Measurements from ENCODE around the gene MGST2.
"Not testable (repeated sequence)": the region's sequence is repeated elsewhere in the genome, so short reads cannot be mapped to it uniquely, and the experiment has no call there.

Gene MGST2

DNA sequence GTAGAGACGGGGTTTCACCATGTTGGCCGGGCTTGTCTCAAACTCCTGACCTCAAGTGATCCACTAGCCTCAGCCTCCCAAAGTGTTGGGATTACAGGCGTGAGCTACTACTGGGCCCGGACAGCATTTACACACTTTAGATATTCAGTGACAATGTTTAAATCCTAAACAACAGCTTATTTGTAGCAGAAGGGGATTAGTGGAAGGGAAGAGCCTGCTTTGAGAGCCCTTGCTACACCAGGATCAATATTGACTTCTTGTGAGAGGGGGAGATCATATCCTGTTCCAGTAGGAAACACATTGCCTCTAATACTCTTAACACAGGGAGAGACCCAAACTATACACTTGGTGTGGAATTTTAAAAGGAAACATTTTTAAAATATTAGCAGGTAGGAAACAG, 7.1 kb downstream of the MGST2 start:
- DNase-seq, result peak; percentile 88

DNA sequence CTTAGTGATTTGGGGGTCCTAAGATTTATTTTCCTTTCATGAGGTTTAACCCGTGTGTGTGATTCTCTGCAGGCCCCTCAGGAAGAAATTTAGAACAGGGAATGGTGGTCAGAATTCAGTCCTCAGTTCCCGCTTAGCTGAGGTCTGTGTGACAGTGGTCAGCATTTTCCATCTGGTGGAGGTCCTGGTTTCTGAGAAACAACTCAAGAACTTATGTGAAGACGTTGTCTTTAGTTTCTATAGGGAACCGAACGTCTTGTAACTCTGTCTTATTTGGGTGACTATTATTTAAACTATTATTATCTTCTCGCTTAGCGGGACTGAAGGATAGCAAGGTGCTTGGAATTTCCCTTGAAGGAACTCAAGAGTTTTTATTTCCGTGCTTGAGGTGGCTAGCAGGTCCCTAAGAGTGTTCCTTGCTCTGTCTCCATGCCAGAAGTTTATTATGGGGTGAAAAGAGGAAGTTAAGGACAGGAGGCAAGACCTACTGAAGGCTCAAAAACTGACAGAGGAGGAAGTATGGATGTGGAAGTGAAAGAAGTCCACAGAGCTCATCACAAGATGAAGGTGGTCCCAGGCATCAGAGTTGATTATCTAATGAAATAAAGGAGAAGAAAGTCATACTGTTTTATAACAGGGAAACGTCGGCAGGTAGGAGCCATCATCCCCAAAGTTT, 9.4 kb downstream of the MGST2 start:
- DNase-seq, result no peak

DNA sequence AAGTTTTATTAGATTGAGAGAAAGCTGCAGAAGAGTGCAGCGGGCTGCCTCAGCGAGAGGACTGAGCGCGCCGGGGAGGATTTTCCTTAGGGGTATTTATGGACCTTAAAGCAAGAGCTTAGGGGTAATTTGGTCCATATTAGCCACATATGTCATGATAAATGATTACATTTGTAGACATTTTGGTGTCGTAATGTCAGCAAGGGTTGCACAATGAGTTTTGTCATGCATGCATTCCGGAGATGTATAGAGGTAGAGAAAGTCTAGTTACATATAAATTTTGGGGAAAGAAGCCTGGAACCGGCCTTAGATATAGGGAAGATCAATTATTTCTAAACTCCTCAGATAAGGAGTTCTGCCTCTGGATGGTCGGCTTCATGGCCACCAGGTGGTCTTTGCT, 10.0 kb downstream of the MGST2 start:
- no peak for DNase-seq

DNA sequence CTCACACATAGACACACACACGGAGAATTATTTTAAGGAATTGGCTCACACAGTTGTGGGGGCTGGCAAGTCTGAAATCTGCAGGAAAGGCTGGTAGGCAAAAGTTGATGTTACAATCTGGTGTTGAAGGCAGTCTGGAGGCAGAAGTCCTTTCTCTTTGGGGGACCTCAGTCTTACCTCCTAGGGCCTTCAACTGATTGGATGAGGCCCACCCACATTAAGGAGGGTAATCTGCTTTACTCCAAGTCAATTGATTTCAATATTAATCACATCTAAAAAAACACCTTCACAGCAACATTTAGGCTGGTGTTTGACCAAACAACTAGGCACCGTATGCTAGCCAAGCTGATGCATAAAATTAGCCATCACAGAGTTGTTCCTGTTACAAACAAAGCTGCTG, 10.7 kb downstream of the MGST2 start:
- no peak for DNase-seq

DNA sequence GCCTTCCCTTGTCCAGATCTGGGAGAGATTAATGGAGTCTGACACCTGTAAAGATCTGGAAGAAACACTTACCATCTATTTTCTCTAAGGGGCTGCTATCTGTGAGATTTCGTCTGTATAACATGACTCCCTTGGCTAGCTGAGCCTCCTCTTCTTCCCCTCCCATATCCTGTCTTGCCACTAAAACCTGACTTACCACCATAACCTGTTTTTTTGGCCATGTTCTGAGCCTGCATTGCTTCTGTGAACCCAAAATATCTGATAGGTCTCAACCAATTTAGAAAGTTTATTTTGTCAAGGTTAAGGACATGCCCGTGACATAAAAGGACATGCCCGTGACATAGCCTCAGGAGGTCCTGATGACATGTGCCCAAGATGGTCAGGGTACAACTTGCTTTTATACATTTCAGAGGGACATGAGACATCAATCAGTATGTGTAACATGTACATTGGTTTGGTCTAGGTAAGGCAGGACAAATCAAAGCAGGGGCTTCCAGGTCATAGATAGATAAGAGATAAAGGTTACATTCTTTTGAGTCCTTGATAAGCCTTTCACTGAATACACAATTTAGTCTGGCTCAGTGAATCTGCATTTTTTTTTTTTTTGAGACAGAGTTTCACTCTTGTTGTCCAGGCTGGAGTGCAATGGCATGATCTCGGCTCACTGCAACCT, 11.4 kb downstream of the MGST2 start:
- no peak for DNase-seq

DNA sequence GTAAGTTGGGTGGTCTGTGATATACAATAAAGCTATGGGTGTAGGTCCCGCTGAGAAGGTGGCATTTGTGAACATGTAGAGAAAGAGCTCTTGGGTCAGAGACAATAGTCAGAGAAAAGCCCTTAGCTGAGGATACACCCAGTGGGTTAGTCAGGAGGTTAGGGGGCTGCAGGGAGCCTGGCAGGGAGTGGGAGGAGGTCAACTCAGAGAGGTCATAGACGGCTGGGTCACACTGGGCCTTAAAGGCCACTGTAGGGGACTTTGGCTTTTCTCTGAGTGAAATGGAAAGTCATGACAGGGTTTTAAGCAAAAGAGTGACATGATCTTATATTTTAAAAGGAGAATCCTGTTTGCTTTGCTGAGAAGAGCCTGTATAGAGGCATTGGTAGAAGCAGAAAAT, 16.7 kb downstream of the MGST2 start:
- DNase-seq, result no peak

DNA sequence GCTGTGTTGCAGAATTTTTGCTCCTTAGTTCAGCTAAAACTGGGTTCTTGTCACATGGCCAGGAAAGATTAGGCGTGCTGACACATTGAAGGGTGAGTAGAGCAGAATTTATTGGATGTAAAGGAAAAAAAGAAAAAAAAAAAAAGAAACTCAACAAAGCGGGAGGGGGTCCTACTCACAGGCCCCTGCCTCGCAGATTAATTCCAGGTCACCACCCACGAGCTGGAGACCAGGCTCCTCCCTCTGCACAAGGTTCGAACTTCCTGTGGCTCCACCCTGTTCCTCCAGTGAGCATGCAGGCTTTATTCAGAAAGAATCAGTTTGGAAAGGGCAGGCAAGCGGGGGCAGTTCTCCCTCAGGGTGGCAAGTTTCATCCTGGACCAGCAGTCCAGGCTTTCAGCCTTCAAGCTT, 17.1 kb downstream of the MGST2 start:
- no peak for DNase-seq

DNA sequence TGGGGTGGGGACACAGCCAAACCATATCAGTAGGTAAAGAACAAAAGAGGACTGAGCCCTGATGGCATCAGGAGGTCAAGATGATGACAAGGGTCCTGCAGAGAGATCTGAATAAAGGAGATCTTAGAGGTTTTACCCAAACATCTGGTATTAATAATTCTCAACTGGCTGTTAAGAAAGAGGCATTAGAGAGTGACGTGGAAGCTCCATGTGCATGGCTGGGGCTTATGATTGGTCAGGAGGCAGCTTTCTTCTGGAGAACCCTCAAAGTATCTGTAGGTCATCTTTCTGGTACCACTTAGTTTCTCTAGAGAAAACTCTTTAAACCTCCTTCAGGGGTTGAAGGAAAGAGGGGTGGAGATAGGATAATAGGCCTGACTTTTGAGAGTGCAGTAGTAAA, 18.7 kb downstream of the MGST2 start:
- no peak for DNase-seq

DNA sequence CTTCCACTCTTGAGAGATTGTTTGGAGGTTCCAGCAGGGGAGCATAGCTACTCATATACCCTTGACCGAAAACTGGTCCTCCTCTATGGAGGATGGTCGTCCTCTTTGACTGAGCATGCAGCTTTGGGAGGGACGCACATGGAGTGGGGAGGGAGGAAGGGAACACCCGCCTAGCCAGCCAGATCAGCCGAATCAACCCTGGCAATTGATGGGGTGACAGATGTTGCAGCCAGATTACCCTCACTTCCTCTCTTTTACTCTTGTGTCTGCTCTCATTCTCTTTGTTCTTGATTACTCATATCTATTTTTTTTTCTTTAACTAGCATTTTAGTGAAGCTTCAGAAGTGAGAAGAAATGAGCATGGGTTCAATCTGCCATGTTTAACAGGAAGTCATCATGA, 19.6 kb downstream of the MGST2 start:
- no peak for DNase-seq

DNA sequence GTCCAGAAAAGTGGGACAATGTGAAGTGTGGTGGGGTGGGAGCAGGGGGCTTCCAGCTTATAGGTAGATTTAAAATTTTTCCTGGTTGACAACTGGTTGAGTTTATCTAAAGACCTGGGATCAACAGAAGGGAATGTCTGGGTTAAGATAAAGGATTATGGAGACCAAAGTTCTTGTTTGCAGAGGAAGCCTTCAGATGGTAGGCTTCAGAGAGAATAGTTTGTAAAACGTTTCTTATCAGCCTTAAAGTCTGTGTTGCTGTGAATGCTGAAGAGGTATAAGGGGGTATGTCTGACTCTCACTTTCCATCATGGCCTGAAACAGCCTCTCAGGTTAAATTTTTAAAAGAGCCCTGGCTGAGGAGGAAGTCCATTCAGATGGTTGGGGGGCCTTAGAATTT, 20.5 kb downstream of the MGST2 start:
- DNase-seq, result no peak

DNA sequence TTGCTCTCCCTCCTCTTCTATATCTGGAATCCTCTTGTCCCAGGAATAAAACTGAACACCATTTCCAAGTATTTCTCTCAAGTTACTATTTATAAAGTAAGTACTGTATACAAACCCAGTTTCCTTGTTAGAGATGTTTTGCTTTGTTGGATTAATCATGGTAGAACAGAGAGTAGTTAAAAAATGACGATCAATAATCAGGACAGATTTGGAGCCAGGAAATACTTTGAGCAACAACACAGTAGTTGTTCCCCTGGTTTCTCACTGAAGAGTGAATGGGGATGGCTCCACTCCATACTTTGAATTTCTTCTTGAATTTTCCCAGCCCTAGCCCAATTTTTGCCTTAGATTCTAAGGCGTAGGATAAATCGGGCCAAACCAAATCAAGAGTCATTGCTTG, 21.4 kb downstream of the MGST2 start:
- no peak for DNase-seq

DNA sequence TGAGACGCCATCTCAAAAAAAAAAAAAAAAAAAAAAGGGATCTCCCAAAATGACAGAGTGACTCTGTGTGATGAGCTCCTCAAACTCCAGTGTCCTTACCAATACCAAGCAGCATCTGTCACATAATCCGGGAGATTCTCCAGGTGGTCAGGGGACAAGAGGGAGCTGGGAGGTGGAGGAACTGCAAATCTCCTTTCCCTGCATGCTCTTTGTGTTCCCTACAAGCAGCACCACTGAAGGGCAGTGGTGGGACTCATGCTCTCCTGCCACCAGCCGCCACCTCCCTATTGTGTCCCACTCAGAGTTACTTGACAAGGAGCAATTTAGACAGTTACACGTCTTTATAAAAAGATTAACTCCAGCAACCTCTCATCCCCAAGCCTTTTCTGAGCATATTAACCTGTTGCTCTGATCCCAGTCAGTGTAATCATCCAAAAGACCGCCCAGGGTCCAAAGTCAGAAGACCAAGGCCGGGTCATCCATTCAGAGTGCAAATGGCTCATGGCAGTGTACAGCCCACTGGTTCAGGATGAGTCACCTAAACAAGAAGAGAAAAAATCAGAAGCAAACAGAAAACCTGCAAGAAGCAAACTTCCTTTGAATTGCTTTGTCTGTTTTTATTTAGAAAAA, 23.6 kb downstream of the MGST2 start:
- DNase-seq, result peak; percentile 90

DNA sequence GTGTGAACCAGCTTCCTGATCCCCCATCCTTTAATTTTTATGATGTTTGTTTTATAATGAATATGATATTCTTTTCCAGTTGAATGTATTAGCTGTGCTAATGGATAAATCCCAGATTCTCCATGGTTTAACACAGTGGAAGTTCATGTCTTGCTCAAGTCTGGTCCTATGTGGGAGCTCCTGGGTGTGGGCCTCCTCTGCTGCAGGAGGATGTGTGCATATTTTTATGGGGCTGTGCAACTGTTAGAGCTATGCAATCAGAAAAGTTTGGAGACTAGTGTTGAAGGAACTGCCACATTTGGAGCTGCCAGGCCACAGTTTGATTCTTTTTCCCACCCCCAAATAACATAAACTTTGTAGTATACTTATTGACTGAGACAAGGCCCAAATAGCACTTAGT, 24.8 kb downstream of the MGST2 start:
- DNase-seq, result no peak

DNA sequence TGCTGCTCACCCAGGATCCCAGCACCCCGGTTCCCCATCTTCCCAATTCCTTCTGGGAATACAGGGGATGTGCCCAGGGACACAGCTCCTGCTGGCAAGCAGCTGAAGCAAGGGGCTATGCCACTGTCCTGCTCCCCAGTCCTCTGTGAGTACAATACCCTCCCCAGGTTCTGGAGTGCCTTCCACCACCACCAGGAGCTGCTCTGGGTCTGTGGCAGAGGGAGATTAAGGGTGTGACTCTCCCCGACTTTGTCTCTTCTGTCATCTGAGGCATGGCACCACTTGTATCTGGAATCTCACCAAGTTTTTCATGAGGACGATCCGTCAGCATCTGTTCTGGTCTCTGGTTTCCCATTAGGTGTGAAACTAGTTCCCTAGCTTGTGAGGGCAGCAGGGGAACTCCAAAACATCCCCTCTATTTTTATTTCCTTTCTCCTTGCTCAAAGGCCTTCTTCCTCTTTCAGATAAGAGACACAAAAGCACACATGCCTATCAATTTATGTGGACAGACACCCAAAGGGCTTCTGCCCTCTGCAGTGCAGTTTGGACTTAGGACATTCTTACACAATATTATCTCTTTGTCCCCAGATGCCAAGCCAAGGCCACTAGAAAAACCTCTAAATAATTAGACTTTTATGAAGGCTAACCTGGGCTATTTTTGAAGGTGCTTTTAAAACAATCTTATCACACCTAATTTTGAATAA, 26.8 kb downstream of the MGST2 start:
- peak; percentile 32 for DNase-seq

DNA sequence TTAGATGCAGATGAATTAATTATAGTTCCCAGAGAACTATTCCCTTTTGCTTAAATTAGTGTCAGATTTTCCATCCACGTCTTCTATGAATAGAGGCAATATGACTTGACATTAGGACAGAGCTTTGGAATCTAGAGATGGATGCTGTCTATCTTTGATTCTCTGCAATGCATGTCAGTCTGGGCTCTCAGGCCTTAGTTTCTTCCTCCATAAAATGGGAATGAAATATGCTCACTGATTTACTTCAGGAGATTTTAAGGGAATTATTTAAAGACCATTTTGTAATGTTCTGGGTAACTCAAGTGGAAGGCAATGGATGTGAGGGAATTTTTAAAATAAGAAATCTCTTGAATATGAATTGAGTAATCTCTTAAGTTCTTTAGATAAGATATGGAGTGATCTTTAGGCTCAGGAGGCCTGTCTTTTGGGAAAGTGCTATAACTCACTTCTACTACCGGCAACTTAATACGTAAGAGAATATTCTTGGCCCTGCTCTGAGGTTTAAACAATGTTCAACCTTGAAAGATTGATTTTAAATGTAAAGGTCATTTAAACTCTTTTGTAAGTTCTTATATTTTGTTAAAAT, 29.0 kb downstream of the MGST2 start:
- DNase-seq, result no peak

DNA sequence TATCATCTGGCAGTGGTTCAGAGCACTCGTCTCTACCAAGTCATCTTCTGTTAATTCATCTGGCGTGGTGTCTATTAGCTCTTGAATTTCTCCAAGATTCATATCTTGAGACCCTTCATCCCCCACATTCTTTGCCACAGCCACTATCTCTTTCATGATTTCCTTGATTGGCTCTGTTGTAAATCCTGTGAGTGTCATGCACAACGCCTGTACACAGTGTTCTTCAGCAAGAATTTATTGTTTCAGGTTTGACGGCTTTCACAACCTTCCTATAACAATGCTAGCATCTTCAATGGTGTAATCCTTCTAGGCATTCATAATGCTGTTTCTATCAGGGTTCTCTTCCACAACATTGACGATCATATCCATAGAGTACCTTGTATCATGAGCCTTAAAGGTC, 30.9 kb downstream of the MGST2 start:
- DNase-seq, result no peak

DNA sequence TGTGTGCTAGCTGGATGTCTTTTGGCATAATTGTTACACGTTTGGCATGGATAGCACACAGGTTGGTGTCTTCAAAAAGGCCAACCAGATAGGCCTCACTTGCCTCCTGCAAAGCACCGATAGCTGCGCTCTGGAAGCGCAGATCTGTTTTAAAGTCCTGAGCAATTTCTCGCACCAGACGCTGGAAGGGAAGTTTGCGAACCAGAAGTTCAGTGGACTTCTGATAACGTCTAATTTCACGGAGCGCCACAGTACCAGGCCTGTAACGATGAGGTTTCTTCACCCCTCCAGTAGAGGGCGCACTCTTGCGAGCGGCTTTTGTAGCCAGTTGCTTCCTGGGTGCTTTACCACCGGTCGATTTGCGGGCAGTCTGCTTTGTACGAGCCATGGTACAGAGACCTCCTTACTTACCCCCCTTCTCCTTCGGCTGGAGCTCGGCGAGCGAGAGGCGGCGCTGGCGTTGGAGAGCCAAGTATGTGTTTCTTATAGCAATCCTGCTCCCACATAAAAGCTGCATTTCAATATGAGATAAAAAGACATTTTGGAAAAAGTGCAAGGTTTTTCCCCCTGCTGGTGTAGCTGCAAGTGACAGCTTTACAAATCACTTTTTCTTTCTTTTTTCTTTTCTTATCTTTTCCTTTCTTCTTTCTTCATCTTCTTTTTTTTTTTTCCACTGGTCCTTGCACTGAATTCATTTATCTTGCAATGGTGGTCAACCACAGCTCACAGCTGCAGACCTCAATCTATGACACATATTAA, 32.7 kb downstream of the MGST2 start:
- not testable (repeated sequence) for DNase-seq

DNA sequence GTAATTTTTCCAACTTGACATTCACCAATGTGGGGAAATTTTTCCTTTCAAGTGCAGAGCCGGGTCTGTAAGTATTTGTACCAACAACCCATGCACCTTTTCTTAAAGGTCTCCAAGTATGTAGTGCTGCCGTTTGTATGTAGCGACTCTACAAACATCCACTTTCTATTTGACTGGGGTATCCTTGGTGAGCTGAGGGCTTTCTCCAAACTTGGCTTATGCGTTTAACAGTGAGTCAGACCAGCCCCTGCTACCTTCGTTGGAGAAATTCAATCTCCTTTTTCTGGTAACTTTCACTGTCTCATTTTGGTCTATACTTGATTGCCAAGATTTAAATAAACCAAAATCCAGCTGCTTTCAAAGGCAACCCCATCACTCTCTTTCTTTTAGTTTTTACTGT, 34.9 kb downstream of the MGST2 start:
- DNase-seq, result no peak

DNA sequence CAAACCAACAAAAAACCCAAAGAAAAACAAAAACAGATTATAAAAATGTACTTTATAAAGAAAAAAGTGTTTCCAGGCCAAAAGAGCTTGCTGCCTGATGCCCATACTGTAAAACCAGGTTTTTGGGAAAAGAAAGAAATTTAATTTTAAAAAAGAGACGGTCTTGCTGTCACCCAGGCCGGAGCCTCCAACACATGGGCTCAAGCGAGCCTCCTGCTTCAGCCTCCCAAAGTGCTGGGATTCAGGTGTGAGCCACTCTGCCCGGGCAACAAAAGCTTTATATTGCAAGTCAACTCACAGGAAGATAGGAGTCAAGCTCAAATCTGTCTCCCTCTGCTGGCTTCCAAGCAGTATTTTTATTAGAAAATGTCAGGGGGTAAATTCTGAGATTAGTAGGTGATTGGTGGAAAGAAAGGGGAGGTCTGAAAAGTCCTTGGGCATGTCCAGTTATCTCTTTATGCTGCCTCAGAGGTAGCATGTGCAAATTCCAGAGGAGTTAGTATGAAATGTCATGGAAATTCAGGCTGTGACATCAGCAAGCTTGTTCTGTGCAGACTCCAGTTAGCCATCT, 39.4 kb downstream of the MGST2 start:
- DNase-seq, result peak; percentile 23

DNA sequence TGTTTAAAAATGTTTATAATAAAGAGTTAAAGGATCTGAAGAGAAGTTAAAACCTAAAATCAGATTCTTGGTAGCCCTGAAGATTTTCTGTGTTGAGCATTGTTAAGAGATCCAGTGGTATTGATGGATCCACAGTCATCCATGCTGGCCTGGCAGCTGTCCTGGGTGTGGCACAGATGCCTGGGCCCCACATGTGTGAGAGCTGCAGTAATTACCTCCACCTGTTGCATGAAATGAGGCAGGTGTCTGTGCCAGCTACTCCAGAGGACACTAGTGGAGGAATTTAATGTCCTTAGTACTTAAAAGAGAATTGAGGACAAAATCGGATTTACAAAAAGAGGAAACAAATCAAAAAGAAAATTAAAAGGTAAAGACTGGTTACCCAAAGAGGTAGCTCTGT, 44.0 kb downstream of the MGST2 start:
- DNase-seq, result no peak

DNA sequence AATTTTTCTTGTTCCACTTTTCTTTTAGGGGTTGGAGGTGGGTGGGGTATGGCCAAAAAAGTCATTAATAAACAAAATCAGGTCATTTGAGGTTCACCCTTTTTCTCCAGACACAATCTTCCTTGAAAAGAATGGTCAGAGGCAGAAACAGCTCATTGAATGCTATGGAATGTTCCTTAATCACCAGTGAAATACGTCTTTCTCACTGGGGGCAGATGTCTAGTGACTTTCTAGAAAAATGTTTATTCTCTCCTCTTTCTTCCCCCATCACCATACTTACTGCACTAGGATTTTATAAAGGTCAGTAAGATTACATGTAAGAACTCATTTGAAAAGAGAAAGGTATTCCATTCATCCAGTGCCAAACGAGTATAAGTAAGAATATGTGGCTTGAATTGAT, 44.5 kb downstream of the MGST2 start:
- no peak for DNase-seq

DNA sequence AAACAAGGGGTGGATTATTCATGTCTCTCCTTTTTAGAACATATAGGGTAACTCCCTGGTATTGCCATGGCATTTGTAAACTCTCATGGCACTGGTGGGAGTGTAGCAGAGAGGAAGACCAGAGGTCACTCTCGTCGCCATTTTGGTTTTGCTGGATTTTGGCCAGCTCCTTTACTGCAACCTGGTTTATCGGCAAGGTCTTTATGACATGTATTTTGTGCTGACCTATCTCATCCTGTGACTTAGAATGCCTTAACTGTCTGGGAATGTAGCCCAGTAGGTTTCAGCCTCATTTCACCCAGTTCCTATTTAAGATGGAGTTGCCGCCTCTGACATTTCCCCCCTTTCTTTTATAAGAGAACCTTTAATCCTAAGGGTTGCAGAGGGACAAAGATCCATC, 45.8 kb downstream of the MGST2 start:
- no peak for DNase-seq

Data from NCI-H82 (cell line).